ENCODE measurements around the gene TAF6L.
"Not testable (repeated sequence)": the region's sequence is repeated elsewhere in the genome, so short reads cannot be mapped to it uniquely, and the experiment has no call there.

The TAF6L gene

DNA sequence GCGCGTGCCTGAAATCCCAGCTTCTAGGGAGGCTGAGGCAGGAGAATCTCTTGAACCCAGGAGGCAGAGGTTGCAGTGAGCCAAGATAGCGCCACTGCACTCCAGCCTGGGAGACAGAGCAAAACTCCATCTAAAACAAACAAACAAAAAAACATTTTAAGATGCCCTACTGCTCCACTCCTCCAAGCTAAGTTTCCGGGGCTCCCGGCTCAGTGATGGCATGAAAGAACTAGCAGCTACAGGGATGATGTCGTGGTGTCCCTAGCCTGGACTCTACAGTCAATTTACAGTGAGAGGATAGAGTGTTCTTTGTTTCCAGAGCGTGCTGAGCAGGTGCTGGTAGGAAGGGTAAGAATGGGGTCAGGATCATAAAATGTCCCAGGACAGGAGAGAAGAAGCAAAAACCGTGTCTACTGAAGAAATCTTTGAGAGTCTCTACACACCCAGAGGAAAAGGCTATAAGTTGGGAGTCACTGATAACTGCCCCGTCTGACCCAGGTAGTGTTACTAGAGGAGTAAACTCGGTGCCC lies 16.0 kb upstream of the TAF6L start:
- Histone ChIP-seq H3K9me2 (replicated peaks; ENCODE audit: low read depth, low read length) (no peaks in the 10 kb centered on the region), H3K4me1 (ENCODE audit: insufficient read depth, low read length, poor library complexity, severe bottlenecking) (peaks cover 17% of the 10 kb centered on the region), H3F3A (ENCODE audit: low read depth) (no peaks in the 10 kb centered on the region), H3K9ac (ENCODE audit: low read depth, low read length, poor library complexity, severe bottlenecking) (no peak overlapping the region), H2AFZ (ENCODE audit: low read length) (no peak overlapping the region), H3K36me3 (ENCODE audit: insufficient read depth, low read length) (no peaks in the 10 kb centered on the region), H3K4me3 (ENCODE audit: low read length, poor library complexity, severe bottlenecking) (no peak overlapping the region), H3K4me2 (ENCODE audit: low read depth, low read length, poor library complexity, severe bottlenecking) (peak overlapping the region; percentile 64), H3K79me2 (ENCODE audit: insufficient read depth, low read length) (peaks cover 16% of the 10 kb centered on the region; the same call in 1 of the 2 replicates), H4K20me1 (ENCODE audit: insufficient read depth, low read length, poor library complexity, severe bottlenecking) (peaks cover 5% of the 10 kb centered on the region), H3K9me3 (ENCODE audit: insufficient read depth, low read depth, low read length) (no peaks in the 10 kb centered on the region), H3K27me3 (ENCODE audit: insufficient read depth, low read length, poor library complexity, severe bottlenecking) (no peaks in the 10 kb centered on the region)
- TF ChIP-seq, protein P1, sequence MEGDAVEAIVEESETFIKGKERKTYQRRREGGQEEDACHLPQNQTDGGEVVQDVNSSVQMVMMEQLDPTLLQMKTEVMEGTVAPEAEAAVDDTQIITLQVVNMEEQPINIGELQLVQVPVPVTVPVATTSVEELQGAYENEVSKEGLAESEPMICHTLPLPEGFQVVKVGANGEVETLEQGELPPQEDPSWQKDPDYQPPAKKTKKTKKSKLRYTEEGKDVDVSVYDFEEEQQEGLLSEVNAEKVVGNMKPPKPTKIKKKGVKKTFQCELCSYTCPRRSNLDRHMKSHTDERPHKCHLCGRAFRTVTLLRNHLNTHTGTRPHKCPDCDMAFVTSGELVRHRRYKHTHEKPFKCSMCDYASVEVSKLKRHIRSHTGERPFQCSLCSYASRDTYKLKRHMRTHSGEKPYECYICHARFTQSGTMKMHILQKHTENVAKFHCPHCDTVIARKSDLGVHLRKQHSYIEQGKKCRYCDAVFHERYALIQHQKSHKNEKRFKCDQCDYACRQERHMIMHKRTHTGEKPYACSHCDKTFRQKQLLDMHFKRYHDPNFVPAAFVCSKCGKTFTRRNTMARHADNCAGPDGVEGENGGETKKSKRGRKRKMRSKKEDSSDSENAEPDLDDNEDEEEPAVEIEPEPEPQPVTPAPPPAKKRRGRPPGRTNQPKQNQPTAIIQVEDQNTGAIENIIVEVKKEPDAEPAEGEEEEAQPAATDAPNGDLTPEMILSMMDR (conservative IDR thresholded peaks at IDR 0.05; ENCODE audit: low read length): no peak
- TF ChIP-seq EZH2phosphoT487 (IDR thresholded peaks at IDR 0.05; ENCODE audit: borderline replicate concordance): no peak

DNA sequence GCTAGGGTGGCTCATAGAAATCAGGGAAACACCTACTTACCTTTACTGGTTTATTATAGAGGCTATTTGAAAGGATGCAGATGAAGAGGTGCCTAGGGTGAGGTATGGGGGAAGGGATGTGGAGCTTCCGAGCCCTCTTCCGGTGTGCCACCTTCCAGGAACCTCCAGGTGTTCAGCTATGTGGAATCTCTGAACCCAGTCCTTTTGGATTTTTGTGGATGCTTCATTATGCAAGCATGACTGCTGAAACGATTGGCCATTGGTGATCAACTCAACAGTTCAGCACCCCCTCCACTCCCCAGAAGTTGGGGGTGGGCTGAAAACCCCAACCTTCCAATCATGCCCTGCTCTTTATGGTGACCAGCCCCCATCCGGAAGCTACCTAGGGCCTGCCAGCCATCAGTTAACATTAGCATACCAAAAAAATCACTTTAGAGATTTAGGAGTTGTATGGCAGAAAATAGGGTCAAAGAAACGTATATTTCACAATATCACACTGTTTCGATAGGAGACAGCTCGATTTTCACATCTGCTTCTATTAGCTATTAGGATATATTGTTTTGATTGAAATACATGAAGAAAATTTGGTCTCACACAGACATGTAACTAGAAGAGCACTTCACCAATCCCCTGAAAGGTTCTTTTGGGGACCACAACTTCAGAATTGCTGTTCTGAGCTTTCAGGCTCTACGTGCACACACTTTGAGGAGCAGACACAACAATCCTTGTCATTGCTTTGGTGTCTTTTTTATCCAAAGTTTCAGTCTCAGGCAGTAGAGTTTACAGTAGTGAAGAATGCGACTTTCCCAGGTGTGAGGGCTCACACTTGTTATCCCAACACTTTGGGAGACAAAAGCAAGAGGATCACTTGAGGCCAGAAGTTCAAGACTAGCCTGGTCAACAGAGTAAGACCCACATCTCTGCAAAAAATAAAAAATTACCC lies 13.1 kb upstream of the TAF6L start:
- Histone ChIP-seq H3F3A (ENCODE audit: low read depth) (no peaks in the 10 kb centered on the region), H3K4me2 (ENCODE audit: low read depth, low read length, poor library complexity, severe bottlenecking) (no peak overlapping the region), H3K36me3 (ENCODE audit: insufficient read depth, low read length) (no peaks in the 10 kb centered on the region), H3K9ac (ENCODE audit: low read depth, low read length, poor library complexity, severe bottlenecking) (no peak overlapping the region), H2AFZ (ENCODE audit: low read length) (no peak overlapping the region), H4K20me1 (ENCODE audit: insufficient read depth, low read length, poor library complexity, severe bottlenecking) (peaks cover 7% of the 10 kb centered on the region), H3K9me3 (ENCODE audit: insufficient read depth, low read depth, low read length) (no peaks in the 10 kb centered on the region), H3K79me2 (ENCODE audit: insufficient read depth, low read length) (peaks cover 19% of the 10 kb centered on the region), H3K9me2 (replicated peaks; ENCODE audit: low read depth, low read length) (no peaks in the 10 kb centered on the region), H3K27me3 (ENCODE audit: insufficient read depth, low read length, poor library complexity, severe bottlenecking) (no peaks in the 10 kb centered on the region), H3K4me1 (ENCODE audit: insufficient read depth, low read length, poor library complexity, severe bottlenecking) (peaks cover 16% of the 10 kb centered on the region), H3K4me3 (ENCODE audit: low read length, poor library complexity, severe bottlenecking) (no peak overlapping the region)
- no peak for TF ChIP-seq EZH2phosphoT487 (IDR thresholded peaks at IDR 0.05; ENCODE audit: borderline replicate concordance)
- TF ChIP-seq, protein P1 (conservative IDR thresholded peaks at IDR 0.05; ENCODE audit: low read length): no peak

DNA sequence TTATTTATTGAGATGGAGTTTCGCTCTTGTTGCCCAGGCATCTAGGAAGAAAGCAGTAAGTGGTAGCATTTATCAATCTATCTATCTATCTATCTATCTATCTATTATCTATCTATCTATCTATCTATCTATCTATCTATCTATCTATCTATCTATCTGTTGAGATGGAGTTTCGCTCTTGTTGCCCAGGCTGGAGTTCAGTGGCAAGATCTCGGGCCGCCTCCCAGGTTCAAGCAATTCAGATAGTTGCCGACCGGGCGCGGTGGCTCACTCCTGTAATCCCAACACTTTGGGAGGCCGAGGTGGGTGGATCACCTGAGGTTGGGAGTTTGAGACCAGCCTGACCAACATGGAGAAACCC lies 10.3 kb upstream of the TAF6L start:
- H3F3A ChIP-seq (ENCODE audit: low read depth); H4K20me1 ChIP-seq (ENCODE audit: insufficient read depth, low read length, poor library complexity, severe bottlenecking); H3K27me3 ChIP-seq (ENCODE audit: insufficient read depth, low read length, poor library complexity, severe bottlenecking); H3K9me2 ChIP-seq (replicated peaks; ENCODE audit: low read depth, low read length); H3K9me3 ChIP-seq (ENCODE audit: insufficient read depth, low read depth, low read length); H3K36me3 ChIP-seq (ENCODE audit: insufficient read depth, low read length): not testable (repeated sequence)
- peak overlapping the region; percentile 90 for H3K4me3 ChIP-seq (ENCODE audit: low read length, poor library complexity, severe bottlenecking)
- peaks cover 11% of the 10 kb centered on the region for H3K4me1 ChIP-seq (ENCODE audit: insufficient read depth, low read length, poor library complexity, severe bottlenecking)
- peak overlapping the region; percentile 85 for H3K9ac ChIP-seq (ENCODE audit: low read depth, low read length, poor library complexity, severe bottlenecking)
- H3K4me2 ChIP-seq (ENCODE audit: low read depth, low read length, poor library complexity, severe bottlenecking): peak overlapping the region; percentile 99
- peak overlapping the region; percentile 49; the same call in 1 of the 2 replicates for H2AFZ ChIP-seq (ENCODE audit: low read length)
- peaks cover 15% of the 10 kb centered on the region for H3K79me2 ChIP-seq (ENCODE audit: insufficient read depth, low read length)
